HG02938 (cell line): Measurements from ENCODE around the gene SSNA1.
"Not testable (repeated sequence)": the region's sequence is repeated elsewhere in the genome, so short reads cannot be mapped to it uniquely, and the experiment has no call there.

Source experiments
- ATAC-seq: cut with Tn5 transposase; IDR thresholded peaks from one replicate; pipeline ENCODE4 v1.9.1; 2021; ENCODE audit warnings: mild to moderate bottlenecking, moderate library complexity; ENCODE audit not compliant: unreplicated experiment

Gene SSNA1

DNA sequence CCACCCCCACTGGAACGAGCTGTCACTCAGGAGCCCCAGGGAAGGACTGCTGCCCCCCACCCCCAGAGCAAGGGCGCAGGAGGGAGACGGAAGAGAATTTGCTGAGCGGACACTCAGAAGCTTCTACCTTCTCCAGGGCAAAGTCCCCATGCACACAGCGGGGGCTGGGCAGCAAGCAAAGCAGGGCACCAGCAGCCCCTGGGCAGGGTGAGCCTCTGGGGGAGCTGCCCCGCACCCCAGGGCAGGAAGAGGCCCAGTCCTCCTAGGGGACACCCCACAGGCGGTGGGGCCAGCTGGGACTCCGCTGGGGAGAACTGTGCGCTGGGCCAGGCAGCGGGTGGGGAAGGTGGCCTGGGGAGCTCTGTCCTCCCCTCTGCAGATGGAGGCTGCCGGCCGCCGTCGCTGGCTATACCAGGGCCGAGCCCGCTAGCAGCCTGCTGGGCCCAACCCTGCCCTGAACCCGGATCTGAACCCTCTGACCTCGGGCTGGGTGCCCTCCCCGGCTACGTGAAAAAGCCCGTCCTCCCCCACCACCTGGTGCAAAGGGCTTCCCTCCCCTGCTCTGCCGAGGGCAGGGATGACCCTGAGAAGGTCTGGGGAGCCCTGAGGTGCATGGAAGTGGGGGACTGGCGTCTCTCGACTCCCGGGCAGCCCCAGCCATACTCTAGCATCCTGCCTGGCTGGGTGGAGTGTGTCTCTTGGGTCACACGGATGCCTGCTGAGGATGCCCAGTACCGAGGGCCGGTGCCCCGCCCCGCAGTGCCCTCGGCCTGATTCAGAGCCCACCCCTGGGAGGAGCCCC is 41.6 kb downstream of the SSNA1 start:
- no peak for ATAC-seq

DNA sequence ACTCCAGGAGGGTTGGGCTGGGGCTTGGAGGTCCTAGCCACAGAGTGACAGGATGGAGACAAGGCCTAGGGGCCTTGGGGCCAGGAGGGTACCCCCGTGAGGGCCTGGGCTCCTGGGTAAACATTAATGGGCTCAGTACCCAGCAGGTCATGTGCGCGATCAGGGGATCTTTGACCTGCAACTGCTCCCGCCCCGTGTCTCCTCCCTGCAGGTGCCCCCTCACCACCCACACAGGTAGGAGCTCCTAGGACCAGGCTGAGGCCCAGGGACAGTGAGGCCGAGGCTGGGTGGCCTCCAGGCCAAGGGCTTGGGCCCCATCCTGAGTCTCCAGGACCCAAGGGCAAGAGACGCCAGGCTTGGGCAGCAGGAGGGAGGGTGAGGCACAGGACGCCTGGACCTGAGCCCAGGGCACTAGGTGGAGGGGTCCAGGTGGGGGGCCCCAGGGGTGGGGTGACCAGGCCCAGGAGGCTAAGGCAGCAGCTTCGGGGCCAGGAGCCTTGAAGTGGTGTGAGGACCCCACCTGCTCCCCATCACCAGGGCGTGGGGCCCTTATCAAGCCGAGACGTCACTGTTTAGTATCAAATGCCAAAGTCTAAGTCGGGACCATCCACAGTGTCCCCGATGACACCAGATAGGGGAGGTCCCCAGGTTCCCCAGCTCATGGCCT is 42.4 kb downstream of the SSNA1 start, which contains the start of gene SLC34A3:
Gene SLC34A3 (plus strand): TSS at position 197 of the 667 bp plus-strand sequence. CDS start 802 bp downstream, outside the sequence.
- no peak for ATAC-seq

DNA sequence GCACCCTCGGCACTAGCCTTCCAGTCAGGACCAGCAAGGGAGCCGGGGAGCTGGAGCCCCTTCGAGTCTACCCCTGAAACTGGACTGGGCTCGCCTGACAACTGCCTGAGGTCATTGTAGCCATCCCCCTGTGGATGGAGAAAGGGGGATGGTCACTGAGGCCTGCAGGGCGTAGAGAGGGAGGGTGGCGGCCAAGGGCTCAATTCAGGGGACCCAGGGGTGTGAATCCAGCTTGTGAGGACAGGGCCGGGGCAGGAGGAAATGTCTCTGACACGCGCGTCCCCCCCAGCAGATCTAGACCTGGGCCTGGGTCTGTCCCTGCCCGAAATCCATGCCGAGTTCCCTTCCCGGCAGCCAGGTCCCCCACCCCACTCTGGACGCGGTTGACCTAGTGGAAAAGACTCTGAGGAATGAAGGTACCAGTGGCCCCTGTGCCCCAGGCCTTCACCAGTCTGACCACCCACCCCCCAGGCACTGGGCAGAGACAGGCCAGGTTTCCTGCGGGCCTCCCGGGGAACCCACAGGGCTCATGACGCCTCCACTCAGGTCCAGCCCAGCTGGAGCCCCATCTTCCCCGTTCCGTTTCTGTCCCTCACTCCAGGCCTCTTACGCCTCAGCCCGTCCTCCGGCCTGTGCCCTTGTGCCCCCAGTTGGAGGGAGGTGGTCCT is 43.0 kb downstream of the SSNA1 start:
- no peak for ATAC-seq

DNA sequence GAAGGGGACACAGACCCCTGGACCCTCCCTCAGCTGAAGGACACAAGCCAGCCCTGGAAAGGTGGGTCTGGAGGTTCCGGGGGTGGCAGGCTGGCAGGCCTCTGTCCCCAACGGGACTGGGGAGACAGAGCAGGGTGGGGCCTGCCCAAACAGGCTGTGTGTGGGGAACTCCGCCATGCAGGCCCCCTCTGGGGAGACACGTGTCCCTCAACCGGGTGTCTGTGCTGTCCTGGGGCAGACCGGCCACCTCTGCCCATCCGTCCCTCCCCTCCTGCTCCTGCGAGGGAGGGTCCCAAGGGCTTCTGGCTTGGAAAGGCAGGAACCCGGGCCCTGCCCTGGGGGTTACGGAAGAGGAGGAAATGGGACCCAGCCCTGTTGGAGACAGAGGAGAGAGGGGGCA is 43.6 kb downstream of the SSNA1 start:
- no peak for ATAC-seq

DNA sequence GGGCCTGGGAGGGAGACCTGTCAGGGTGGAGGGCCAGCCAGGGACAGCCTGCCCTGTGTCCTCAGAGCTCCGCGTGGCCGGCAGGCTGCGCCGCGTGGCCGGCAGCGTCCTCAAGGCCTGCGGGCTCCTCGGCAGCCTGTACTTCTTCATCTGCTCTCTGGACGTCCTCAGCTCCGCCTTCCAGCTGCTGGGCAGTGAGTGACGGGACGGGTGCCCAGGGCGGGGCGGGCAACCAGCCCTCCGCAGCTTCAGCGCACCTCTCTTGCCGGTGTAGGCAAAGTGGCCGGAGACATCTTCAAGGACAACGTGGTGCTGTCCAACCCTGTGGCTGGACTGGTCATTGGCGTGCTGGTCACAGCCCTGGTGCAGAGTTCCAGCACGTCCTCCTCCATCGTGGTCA is 44.0 kb downstream of the SSNA1 start:
- ATAC-seq, result no peak

DNA sequence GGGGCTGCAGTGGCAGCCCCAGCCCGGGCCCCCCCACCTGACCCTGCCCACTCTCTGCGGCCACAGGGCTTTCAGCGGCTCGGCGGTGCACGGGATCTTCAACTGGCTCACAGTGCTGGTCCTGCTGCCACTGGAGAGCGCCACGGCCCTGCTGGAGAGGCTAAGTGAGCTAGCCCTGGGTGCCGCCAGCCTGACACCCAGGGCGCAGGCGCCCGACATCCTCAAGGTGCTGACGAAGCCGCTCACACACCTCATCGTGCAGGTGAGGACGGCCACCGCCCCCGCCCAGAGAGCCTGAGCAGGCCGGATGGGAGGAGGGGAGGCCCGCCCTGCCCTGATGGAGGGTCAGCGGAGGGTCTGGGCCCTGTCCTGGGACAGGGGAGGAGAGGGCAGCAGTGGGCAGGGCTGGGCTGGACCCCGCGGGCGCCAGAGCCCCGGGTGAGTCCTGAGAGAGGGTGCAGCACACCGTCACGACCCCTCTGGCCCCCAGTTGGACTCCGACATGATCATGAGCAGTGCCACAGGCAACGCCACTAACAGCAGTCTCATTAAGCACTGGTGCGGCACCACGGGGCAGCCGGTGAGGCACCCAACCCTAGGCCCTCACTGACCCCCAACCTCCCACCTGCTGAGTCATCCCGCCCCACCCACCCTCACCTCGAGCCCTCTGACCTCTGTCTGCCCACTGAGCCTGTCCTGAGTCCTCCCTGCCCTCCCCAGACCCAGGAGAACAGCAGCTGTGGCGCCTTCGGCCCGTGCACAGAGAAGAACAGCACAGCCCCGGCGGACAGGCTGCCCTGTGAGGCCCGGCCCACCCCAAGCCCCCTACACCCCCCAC is 44.9 kb downstream of the SSNA1 start:
- ATAC-seq, result no peak

DNA sequence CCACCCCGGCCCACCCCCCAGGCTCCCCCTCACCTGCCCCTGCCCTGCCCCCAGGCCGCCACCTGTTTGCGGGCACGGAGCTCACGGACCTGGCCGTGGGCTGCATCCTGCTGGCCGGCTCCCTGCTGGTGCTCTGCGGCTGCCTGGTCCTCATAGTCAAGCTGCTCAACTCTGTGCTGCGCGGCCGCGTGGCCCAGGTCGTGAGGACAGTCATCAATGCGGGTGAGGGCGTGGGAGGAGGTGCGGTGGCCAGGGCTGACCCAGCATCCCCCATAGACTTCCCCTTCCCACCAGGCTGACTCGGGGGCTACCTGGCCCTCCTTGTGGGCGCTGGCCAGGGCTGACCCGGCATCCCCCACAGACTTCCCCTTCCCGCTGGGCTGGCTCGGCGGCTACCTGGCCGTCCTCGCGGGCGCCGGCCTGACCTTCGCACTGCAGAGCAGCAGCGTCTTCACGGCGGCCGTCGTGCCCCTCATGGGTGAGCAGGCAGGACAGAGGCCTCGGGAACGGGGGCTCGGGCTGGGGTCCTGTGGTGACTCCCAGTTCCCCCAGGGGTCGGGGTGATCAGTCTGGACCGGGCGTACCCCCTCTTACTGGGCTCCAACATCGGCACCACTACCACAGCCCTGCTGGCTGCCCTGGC is 45.7 kb downstream of the SSNA1 start:
- no peak for ATAC-seq

DNA sequence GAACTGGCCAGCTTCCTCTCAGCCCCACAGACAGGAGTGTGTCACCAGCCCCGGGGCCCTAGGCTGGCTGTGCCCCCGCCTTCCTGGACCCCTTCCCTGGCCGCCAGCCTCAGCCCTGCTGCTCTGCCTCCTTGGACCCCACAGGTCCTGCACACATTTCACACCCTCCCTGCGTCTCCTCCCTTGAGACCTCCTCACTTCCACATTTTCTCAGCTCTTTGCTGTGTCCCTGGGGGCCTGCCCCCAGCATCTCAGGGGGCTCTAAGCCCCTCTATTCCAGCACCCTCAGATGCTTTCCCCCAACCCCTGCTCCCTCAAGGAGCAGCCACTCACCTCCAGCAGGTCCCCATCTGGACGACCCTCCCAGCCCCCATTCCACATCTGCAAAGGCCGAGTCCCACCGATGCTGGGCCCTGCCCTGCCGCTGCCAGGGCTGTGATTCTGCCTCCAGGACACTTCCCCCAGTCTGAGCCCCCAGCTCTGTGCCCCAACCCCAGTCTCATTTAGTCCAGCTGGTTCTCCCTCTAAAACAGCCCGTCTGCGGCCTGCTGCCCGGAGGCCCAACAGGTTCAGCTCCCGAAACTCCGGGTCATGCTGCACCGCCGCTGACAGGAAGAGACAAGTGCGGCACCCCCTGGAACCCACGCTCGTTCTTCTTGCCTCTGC is 46.4 kb downstream of the SSNA1 start:
- no peak for ATAC-seq

DNA sequence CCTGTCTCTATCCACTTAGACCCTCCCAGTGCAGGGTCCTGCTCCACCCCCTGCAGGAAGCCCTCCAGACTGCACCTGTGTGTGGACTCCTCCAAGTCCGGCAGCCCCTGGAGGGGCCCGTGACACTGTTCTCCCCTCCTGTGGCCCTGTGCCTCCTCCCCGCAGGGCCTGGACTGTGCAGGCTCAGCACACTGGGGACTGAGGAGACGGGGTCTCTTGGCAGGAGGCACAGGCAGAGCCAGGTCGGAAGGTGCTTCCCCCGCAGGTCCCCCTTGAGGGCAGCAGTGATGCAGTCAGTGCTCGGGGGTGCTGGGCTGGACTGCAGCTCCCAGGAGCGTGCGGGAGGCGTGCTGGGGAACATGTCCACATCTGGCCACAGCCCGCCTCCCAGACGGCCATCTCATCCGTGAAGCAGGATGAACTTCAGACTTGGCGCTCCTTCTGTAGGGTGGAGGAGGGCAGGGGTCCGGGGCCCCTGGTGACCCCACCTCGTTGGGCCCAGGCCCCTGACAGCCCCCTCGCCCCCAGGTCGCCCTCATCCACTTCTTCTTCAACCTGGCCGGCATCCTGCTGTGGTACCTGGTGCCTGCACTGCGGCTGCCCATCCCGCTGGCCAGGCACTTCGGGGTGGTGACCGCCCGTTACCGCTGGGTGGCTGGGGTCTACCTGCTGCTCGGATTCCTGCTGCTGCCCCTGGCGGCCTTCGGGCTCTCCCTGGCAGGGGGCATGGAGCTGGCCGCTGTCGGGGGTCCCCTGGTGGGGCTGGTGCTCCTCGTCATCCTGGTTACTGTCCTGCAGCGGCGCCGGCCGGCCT is 47.2 kb downstream of the SSNA1 start:
- no peak for ATAC-seq

DNA sequence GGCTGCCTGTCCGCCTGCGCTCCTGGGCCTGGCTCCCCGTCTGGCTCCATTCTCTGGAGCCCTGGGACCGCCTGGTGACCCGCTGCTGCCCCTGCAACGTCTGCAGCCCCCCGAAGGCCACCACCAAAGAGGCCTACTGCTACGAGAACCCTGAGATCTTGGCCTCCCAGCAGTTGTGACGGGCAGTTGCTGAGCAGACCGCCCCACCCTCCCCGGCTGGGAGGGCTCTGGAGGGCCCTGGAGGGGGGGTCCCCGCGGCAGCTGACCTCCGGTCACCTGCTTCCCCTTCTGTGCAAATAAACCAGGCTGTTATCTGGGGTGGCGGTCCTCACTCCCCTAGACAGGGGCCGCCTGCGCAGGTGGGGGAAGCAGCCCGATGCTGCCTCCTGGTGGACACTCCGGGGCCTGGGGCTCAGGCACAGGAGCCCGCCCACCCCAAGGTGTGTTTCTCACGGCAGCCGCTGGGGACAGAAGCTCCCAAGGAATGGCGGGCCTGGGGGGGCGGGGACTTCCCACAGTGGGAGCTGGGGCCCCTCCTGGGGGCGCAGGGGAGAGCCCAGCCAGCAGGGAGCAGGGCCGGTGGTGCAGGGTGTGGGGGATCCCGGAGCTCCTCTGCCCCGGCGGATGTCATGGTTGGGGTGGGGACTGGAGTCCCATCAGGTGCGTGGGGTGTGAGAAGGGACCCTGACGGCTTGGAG is 47.9 kb downstream of the SSNA1 start:
- ATAC-seq, result no peak

DNA sequence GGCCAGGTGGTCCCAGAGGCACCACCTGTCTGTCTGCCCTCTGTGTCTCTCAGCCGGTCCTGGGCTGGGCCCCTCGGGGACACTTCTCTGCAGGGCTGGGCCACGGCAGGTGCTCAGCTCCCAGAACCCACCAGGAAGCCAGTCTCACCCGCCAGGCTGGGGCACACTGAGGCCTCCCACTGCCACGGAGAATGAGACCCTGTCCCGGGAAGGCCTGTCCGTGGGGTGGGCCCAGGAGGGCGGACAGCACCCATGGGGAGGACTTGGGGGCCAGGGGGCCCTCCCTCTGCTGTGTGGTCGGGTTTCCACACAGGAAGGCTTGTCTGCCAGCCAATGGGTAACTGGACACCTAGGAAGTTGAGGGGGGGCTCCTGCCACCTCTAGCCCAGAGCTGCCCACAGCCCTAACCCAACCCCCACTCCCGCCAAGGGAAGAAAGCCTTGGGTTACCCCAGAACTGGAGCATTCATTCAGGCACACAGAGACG is 48.5 kb downstream of the SSNA1 start:
- ATAC-seq, result no peak

DNA sequence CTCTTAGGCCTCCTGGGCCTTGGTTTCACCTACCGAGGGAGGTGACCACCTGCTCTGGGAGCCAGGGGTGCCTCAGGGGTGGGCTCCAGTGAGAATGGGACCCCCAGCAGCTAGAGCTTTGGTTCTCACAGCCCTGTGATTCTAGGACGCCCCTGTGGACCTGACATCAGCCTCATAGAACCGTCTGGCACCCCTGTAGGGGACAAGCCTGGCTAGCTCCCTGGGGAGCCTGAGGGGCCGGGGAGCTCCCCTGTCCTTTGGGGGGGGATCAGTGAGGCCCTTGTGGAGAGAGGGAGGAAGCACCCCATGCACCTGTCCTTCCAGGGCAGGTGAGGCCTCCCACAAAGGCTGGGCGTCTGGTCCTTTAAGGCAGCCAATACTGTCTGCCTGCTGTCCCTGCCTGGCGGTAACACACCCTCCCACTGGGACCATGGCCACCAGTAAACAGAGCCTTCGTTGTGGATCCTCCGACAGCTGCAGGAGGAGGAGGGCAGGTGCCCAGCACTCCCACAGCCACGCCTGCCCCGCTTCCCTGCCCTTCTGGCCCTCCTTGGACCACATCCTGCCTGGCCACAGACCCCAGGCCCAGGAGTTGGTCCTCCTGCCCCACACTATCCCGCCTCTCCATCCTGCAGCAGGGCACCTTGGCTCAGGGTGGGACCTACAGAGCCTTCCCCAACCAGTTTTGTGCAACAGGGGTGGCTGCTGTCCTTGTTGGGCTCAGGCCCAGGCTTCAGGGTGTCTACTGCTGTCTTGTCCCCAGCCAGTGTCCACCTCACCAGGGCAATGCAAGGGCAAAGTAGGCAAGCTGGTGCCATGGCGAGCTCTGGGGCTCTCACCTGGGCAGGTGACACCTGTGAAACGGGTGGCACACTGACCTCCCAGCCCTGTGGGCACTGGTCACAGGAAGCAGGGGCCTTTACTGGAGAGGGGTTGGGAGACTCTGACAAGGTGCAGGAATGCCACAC is 49.6 kb downstream of the SSNA1 start:
- no peak for ATAC-seq

DNA sequence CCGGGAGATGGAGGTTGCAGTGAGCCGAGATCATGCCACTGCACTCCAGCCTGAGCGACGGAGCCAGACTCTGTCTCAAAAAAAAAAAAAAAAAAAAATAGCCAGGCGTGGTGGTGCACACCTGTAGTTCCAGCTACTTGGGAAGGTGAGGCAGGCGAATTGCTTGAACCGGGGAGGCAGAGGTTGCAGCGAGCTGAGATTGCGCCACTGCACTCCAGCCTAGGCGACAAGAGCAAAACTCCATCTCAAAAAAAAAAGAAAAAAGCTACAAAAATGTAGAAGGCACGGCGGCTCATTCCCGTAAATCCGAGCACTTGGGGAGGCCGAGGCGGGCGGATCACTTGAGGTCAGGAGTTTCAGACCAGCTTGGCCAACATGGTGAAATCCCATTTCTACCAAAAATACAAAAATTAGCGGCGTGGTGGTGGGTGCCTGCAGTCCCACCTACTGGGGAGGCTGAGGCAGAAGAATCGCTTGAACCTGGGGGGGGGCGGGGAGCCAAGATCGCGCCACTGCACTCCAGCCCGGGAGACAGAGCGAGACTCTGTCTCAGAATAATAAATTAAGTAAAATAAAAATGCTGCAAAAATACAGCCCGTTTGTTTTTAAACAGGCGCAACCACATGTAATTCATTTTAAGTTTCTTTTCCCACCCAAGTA is 51.2 kb downstream of the SSNA1 start:
- not testable (repeated sequence) for ATAC-seq
